Activated naive CD8-positive, alpha-beta T cell treated with anti-CD3 and anti-CD28 coated beads, Interleukin-2, amount 50 U/mL, for 24 hours (primary cell): Measurements from ENCODE around the gene TP53BP2.
"Not testable (repeated sequence)": the region's sequence is repeated elsewhere in the genome, so short reads cannot be mapped to it uniquely, and the experiment has no call there.

Experiments
- ATAC-seq: fragments of 150-1000 bp; cut with Tn5 transposase; one replicate; pipeline ENCODE4 v1.10.0; 2021
- DNase-seq: peaks from one replicate; pipeline ENCODE4 v3.0.0; 2021
- H3K27ac Mint-ChIP-seq: one replicate; pipeline ENCODE4 v1.8.0; 2021; ENCODE audit warnings: mild to moderate bottlenecking, mixed read lengths
- H3K27me3 Mint-ChIP-seq: one replicate; pipeline ENCODE4 v1.8.0; 2021; ENCODE audit warnings: mixed read lengths
- H3K36me3 Mint-ChIP-seq: one replicate; pipeline ENCODE4 v1.8.0; 2021; ENCODE audit warnings: low read depth, mixed read lengths
- H3K4me1 Mint-ChIP-seq: one replicate; pipeline ENCODE4 v1.8.0; 2021; ENCODE audit warnings: mixed read lengths
- H3K4me3 Mint-ChIP-seq: one replicate; pipeline ENCODE4 v1.8.0; 2021; ENCODE audit warnings: mild to moderate bottlenecking, moderate library complexity, mixed read lengths
- H3K9me3 Mint-ChIP-seq: one replicate; pipeline ENCODE4 v1.8.0; 2021; ENCODE audit warnings: mixed read lengths

The TP53BP2 gene

GRCh38 chr1:223742856-223743517 lies 102.8 kb downstream of the TP53BP2 start:
- Mint-ChIP-seq H3K36me3 (peaks cover 6% of the 10 kb centered on the region), H3K9me3 (no peaks in the 10 kb centered on the region), H3K4me3 (no peak overlapping the region), H3K4me1 (peaks cover 5% of the 10 kb centered on the region), H3K27me3 (no peaks in the 10 kb centered on the region), H3K27ac (no peak overlapping the region)
- no peak for ATAC-seq
- DNase-seq, result no peak

GRCh38 chr1:223741861-223742260 lies 103.9 kb downstream of the TP53BP2 start:
- Mint-ChIP-seq H3K4me3 (no peak overlapping the region), H3K27ac (no peak overlapping the region), H3K36me3 (peaks cover 2% of the 10 kb centered on the region), H3K4me1 (no peaks in the 10 kb centered on the region), H3K27me3 (no peaks in the 10 kb centered on the region), H3K9me3 (no peaks in the 10 kb centered on the region)
- ATAC-seq (no peak), DNase-seq (no peak)

DNA sequence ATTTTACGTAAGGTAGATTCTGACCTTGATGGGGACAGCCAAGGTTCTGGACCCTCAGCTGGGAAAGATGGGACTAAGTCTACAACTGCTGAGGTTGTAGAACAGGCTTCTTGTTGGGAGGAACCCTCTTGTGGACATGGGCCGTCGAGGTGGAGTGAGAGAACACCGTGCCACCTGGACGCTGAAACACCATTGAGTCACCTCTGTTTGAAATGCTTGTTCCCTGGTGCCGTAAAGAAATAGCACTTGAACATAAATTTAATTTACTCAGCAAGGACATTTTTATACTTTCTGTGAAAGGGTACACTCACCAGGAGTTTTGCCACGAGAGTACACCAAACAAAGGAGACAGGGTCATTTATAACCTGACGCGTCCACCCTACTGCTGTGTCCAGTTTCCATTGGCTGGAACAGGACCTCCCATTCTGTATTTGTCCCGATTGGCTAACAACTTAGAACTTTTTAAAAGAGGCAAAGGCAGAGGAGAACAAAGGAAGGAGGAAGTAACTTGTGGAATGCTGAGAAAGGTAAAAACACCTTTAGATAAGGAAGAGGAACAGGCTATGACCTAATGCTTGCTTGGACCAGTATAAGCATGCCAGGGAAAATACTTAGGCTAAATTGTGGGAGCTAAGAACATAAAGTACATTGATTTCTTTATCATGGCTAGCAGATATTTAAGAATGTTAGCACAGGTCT lies 105.6 kb downstream of the TP53BP2 start:
- not testable (repeated sequence) for H3K9me3 Mint-ChIP-seq, H3K27ac Mint-ChIP-seq, H3K27me3 Mint-ChIP-seq

GRCh38 chr1:223739366-223740037 lies 106.2 kb downstream of the TP53BP2 start:
- Mint-ChIP-seq H3K4me1 (no peaks in the 10 kb centered on the region), H3K27me3 (no peaks in the 10 kb centered on the region), H3K27ac (no peak overlapping the region), H3K4me3 (no peak overlapping the region), H3K36me3 (peaks cover 2% of the 10 kb centered on the region), H3K9me3 (no peaks in the 10 kb centered on the region)
- ATAC-seq (no peak), DNase-seq (no peak)

More for the DNA sequence above, 105.6 kb downstream of the TP53BP2 start:
- DNase-seq, ATAC-seq, H3K4me1 Mint-ChIP-seq, H3K4me3 Mint-ChIP-seq, H3K36me3 Mint-ChIP-seq: not testable (repeated sequence)

- Mint-ChIP-seq H3K27ac (no peak overlapping the region), H3K4me3 (no peak overlapping the region), H3K36me3 (peaks cover 2% of the 10 kb centered on the region), H3K27me3 (no peaks in the 10 kb centered on the region), H3K4me1 (peaks cover 2% of the 10 kb centered on the region), H3K9me3 (no peaks in the 10 kb centered on the region)
- ATAC-seq (no peak), DNase-seq (no peak)
Observed at GRCh38 chr1:223738465-223739365, 107.0 kb downstream of the TP53BP2 start.

DNA sequence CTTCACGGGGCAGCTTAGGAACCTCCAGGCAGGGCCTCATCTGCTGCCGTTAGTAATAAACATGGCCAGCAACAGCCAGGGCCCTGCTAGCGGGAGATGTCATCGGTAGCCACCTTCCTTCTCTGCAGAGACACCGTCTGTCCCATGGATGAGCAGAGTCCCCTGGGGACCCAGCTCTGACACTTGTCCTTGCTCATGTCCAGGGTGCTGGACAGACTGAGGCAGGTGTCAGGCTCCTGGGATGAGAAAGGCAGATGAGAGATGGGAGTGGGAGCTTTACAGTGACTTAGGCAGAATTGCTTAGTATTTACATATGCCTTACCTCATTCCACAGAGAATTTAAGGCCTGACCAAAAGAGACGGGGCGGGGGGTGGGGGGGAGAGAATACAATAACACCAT lies 108.4 kb downstream of the TP53BP2 start:
- Mint-ChIP-seq H3K4me3 (no peak overlapping the region), H3K27me3 (no peaks in the 10 kb centered on the region), H3K36me3 (peaks cover 2% of the 10 kb centered on the region), H3K9me3 (no peaks in the 10 kb centered on the region), H3K27ac (no peak overlapping the region), H3K4me1 (peaks cover 2% of the 10 kb centered on the region)
- ATAC-seq (no peak), DNase-seq (no peak)

GRCh38 chr1:223736638-223737037 lies 109.1 kb downstream of the TP53BP2 start:
- not testable (repeated sequence) for H3K4me1 Mint-ChIP-seq, H3K36me3 Mint-ChIP-seq, ATAC-seq, DNase-seq, H3K27ac Mint-ChIP-seq, H3K9me3 Mint-ChIP-seq, H3K4me3 Mint-ChIP-seq, H3K27me3 Mint-ChIP-seq

DNA sequence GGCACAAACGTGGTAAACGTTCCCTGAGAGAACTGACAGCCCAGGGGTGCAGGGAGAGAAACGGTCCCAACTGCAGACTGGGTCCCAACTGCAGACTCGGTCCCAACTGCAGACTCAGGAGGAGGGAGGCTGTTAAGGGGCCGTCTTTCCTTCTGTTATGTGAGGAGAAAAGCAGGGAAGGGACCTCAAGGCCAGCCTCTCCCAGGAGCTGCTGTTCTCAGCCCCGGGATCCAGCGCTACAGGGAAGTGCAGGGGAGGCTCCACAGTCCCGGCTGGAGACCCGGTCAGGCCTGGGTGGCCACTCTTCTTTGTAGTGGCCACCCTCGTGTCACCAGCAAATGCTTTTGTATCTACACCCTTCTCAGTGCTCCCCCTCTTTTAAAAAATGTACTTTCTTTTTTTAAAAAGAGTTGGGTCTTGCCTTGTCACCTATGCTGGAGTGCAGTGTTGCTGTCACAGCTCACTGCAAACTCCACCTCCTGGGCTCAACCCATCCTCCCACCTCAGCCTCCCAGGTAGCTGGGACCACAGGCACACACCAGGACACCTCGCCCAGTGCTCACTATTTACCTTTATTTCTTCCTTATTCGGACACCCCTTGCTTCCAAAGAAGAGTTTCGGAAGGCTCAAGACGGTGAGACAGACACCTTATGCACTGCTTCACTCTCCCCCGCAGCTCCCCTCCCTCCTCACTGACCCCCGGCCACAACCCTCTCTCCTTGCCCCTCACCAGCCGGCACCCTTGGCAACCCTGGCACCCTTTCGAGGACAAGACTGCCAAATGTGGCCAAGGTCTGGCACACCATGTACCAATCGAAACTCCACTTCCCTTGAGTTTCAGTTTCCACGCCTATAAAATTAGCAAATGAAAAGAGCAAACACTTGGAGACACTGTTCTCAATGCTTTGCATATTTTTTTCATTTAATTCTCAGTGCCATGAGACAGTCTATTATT lies 111.6 kb downstream of the TP53BP2 start:
- ATAC-seq, result no peak
- no peaks in the 10 kb centered on the region for H3K9me3 Mint-ChIP-seq
- H3K27me3 Mint-ChIP-seq, result no peaks in the 10 kb centered on the region
- H3K27ac Mint-ChIP-seq, result no peak overlapping the region
- no peak for DNase-seq
- H3K4me1 Mint-ChIP-seq, result peaks cover 16% of the 10 kb centered on the region
- peaks cover 6% of the 10 kb centered on the region for H3K36me3 Mint-ChIP-seq
- H3K4me3 Mint-ChIP-seq, result no peak overlapping the region

DNA sequence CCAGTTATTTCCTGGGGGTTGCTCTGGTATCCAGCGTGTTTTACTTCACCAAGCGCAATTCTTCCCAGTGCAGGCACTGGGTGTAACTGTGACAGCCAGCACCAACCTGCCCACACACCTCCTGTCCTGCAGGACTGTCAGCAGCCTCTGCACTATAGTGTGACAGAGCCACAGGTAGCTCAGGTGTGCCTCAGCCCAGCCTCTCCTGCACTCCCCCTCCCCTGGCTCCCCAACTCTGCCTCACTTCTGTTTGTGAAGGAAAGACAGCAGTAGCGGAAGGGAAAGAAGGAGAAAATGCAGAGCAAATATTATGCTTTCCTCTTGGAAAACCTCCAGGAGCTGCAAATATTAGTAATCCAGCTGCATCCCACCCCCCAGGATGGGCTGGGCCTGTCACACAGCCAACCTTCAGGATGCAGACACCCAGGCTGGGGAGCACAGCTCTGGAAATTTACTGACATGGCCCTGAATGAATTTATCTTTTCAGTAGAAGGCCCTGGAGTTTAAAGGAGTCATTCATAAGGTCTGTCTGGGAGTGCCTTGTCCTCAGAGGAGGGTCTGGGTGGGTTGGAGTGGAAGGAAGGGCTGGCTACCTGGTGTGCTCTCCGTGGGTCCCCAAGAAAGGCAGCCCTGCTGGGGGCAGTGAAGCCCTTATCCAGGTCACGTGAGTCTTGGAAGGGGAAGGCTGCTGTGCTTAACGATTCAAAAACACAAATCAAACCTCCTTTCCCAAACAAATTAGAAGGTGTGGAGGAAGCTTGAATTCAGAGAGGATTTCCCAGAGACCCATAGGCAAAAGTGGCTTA lies 112.6 kb downstream of the TP53BP2 start:
- no peaks in the 10 kb centered on the region for H3K27me3 Mint-ChIP-seq
- peaks cover 11% of the 10 kb centered on the region for H3K36me3 Mint-ChIP-seq
- no peak for ATAC-seq
- peaks cover 19% of the 10 kb centered on the region for H3K4me1 Mint-ChIP-seq
- H3K9me3 Mint-ChIP-seq, result no peaks in the 10 kb centered on the region
- no peak overlapping the region for H3K4me3 Mint-ChIP-seq
- DNase-seq, result no peak
- H3K27ac Mint-ChIP-seq, result no peak overlapping the region

DNA sequence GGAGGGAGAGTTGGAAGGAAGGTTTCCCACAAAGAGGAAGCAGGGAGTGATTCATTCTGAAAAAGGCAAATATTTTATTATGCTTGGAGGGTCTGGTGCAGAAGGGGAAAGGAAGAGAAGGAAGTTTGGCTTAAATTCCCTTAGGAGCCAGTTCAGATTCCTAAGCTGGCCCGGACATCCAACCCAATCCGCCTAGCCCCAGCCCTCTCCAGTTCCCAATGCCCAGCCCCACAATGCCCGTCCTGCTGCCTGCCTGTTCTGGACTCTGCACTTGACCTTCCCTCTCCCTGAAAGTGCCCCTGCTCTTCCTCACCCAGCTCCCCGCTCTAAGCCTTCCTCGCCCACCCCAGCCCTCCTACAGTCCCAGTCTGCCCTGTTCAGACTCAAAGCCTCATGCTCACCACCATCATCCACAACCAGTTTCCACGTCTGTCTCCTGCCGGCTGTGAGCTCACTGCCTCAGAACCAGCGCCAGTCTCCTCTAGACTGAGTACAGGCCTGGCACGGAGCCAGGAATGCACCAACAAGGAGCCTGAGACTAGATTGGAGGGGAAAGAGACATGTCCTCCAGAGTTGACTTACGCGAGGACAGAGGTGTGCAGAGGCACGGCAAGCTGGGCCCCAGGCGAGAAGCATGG lies 114.5 kb downstream of the TP53BP2 start:
- H3K4me1 Mint-ChIP-seq, result peaks cover 35% of the 10 kb centered on the region
- ATAC-seq, result no peak

GRCh38 chr1:223730479-223731132 lies 115.1 kb downstream of the TP53BP2 start:
- ATAC-seq, result no peak
- Mint-ChIP-seq H3K4me3 (no peak overlapping the region), H3K4me1 (peaks cover 42% of the 10 kb centered on the region), H3K27me3 (no peaks in the 10 kb centered on the region), H3K36me3 (peaks cover 13% of the 10 kb centered on the region), H3K9me3 (no peaks in the 10 kb centered on the region), H3K27ac (no peak overlapping the region)
- no peak for DNase-seq

More for the DNA sequence above, 114.5 kb downstream of the TP53BP2 start:
- H3K27me3 Mint-ChIP-seq, result no peaks in the 10 kb centered on the region
- peaks cover 13% of the 10 kb centered on the region for H3K36me3 Mint-ChIP-seq
- no peaks in the 10 kb centered on the region for H3K9me3 Mint-ChIP-seq
- no peak overlapping the region for H3K4me3 Mint-ChIP-seq
- H3K27ac Mint-ChIP-seq, result no peak overlapping the region
- DNase-seq, result no peak

GRCh38 chr1:223729906-223730305 lies 115.8 kb downstream of the TP53BP2 start:
- ATAC-seq, result no peak
- DNase-seq, result no peak
- Mint-ChIP-seq H3K4me3 (no peak overlapping the region), H3K27ac (no peak overlapping the region), H3K36me3 (peaks cover 17% of the 10 kb centered on the region), H3K27me3 (no peaks in the 10 kb centered on the region), H3K4me1 (peaks cover 47% of the 10 kb centered on the region), H3K9me3 (no peaks in the 10 kb centered on the region)
